Hepatocyte (in vitro differentiated cells): ENCODE measurements around the gene RAB26.

Experiments used
- CTCF ChIP-seq: fragments of 200-600 bp; sonication (generic); IDR thresholded peaks from 2 replicates; pipeline ENCODE4 v1.5.1; 2016; ENCODE audit warnings: antibody characterized with exemption, mild to moderate bottlenecking; ENCODE audit not compliant: poor library complexity
- EZH2 ChIP-seq: fragments of 200-600 bp; sonication (generic); IDR thresholded peaks from 2 replicates; pipeline ENCODE4 v1.6.1; 2016; ENCODE audit warnings: antibody characterized with exemption, mild to moderate bottlenecking, borderline replicate concordance

- no peak for TF ChIP-seq CTCF
- TF ChIP-seq EZH2: no peak
Measured at GRCh38 chr16:2148714-2149629, 547 bp downstream of the RAB26 start.
